Measurements from ENCODE around the gene KAZN.
"Not testable (repeated sequence)": the region's sequence is repeated elsewhere in the genome, so short reads cannot be mapped to it uniquely, and the experiment has no call there.

Gene KAZN

DNA sequence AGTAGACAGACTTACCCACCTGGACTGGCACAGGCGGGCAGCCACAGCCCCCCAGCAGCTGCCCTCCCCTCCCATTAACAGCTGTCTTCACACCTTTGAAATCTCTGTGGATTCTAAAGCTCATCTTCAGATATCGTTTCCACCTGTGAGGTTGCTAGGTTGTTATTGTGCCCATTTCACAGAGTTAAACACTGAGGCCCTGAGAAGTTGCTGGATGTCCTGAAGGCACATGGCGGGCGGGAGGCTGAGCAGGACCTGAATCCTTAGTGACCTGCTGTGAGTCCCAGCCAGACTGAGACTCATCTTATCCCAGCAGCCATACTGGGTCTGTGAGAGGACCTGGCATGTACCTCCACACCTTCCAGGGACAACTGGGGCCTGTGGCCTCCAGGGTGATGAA lies 420.3 kb downstream of the KAZN start:
- no peak for DNase-seq

DNA sequence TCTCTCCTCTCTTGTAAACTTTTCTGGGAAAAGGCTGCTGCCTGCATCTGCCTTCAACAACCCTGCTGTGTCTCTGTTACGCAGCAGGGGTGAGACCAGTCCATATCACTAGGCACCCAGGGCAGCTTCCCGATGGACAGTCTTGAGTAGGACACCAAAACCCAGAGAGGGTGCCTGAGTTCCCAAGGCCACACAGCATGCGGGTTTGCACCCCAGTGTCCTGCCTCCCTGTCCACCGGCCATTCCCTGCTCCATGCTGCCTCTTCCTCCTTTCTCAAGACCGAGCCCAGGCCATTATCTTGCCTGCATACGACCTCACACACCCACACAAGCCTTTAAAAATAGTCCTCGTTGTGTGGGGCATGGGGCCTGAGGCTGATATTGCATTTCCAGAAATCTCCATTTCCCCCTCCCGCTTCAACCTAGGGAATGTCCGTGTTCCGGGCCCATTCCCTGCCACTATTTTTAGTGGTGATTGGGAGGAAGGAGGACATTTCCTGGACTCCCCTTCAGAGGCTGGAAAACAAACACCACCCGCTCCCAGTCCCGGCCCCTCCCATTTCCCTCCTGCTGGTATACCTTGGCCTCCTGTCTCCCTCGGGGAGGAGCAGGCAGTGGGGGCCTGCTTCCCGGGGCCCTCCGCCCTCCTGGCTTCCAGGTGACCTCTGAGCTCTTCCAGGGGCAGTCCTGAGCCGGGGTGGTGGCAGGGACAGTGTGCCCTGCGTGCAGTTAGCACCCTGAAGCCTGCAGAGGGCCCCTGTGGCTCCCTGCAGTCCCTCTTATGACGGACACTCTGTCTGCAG lies 422.7 kb downstream of the KAZN start:
- no peak for DNase-seq

GRCh38 chr1:15022048-15022447 lies 423.6 kb downstream of the KAZN start:
- DNase-seq, result no peak

DNA sequence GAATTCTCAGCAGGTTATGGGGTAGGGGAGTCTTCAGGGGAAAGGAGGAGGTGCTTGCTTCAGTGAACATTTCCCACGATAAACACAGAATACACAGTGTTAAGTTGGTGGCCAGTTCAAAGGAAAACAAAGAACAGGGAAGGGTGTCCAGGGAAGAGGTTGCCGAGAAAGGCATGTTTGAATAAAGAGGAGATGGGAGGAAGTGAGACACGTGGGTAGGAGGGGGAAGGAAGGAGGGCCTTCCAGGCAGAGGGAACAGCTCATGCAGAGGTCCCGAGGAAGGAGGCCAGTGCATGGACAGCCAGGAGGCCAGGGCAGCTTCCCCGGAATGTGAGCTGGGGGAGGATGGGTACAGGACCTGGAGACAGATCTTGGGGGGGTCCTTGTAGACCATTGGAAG lies 424.7 kb downstream of the KAZN start:
- DNase-seq, result no peak

DNA sequence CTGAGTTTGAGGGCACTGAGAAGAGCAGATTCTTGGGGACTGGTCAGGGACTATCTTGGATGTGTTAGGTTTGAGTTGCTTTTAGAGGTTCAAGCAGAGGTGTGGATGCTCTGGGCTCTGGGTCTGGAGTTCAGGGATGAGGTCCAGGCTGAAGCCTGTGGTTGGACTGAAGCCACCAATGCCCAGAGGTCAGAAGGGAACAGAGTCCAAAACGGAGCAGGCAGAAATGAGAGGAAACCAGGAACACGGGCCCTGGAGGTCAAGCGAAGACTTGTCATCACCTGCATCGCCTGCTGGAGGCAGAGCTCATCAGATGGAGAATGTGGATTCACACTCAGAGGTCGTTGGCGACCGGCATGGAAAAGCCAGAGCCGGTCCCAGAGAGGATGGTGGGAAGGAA lies 425.5 kb downstream of the KAZN start:
- no peak for DNase-seq

GRCh38 chr1:15026117-15026489 lies 427.6 kb downstream of the KAZN start:
- no peak for DNase-seq

DNA sequence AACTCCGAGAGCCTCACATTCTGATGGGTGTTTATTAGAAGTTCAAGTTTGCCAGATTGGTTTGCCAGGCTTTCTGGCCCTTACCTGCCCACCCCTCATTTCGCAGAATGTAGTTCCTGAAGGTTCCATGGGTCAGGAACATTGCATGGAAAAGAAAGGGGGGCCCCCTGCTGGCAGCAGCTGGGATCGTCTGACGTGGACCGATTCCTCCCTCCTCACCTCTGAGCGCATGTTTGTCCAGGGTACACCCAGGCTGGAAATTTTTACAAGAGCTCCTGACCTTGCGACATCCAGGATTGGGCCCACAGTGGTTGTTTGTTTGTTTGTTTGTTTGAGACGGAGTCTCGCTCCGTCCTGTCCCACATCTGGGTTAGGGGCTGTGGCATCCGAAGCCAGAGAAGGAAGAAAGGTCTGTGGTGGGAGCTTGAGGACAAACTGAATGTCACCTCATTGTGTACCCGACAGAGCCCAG lies 429.1 kb downstream of the KAZN start:
- DNase-seq, result peak; percentile 78

DNA sequence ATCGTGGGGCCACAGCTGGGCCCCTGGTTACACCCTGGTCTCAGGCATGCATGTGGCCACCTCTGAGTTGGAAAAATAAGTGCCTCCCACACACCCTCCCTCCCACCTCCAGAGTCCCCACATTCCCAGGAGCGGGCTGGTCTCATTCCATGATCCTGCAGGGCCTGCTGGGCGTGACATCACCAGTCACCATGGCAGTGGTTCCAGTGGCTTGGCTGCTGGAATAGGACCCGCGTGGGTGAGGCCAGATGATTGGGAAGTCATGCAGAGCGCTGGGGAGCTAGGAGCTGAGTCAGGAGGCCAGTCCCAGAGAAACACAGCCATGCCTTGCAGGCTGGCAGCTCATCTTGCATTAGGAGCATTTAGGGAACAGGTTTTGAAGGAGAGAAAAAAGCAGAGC lies 429.6 kb downstream of the KAZN start:
- peak; percentile 69 for DNase-seq

DNA sequence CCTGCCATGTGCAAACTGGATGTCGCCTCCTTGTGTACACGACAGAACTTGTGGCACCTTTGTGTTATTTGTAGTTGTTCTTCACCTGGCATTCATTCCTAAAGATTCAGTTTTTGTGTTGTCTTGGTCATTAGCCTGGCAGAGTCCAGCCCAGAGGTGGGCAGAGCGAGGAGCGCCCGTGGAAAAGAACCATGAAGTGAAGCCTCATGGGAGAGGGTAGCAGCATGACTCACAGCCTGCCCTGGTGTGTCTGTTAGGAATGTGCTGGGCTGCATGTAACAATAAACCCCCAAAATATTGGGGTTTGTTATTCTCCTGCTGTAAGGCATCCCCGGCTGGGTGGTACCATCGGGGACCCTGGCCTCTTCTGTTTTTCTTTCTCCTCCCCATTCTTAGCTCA lies 430.1 kb downstream of the KAZN start:
- DNase-seq, result no peak

DNA sequence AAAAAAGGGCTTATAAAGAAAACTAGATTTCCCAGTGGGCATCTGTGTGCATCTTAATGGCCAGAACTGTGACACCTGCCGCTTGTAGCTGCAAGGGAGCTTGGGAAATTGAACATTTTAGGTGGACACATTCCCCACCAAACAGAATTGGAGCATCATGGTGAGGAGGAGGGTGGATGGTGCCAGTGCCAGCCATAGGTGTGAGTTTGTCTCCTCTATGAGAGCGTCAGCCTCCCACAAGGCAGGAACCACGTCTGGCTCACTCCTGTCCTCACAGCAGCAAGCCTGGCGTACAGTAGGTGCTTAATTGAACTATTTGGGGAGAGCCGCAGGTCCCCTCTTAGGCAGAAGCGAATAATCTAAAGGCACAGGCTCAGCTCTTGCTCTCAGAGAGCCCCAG lies 430.6 kb downstream of the KAZN start:
- no peak for DNase-seq

DNA sequence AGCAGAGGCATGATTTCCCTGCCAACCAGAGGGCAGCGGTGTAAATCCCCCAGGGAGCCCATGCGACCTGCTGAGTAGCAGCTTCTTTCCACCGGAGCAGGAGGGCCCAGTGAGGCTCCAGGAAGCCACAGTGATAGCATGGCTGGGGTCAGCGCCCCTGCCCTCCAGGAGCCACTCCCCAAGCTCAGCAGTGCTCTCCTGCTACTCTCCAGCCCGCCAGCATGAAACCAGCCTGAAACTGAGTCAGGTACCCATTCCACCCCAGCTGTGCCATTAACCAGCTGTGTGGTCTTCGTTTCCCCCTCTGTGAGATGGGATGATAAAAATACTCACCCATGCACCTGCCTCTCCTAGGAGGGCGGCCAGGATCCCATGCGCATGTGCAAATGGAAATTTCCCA lies 431.3 kb downstream of the KAZN start:
- no peak for DNase-seq

DNA sequence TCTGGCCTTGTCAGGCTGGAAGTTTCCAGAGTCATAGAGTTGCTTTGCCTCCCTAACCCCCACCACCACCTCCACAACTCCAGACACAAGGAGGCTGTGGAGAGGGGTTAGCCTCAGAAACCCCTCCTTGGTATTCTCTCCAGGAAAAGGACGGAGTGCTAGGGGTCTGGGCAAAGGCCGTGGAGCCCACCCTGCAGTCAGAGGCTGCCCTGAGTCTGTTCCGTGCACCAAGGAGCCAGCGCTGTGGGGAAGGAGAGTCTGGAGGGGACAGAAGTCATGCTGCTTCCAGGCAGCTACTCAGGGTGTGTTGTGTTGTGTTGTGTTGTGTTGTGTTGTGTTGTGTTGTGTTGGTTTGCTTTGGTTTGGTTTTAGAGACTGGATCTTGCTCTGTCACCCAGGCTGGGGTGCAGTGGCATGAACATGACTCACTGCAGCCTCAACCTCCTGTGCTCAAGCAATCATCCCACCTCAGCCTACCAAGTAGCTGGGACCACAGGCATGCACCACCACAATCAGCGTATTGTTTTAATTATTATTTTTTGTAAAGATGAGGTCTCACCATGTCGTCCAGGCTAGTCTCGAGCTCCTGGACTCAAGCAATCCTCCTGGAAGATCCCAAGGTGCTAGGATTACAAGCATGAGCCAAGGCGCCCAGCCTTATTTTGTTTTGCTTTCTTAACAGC lies 432.9 kb downstream of the KAZN start:
- no peak for DNase-seq

- no peak for DNase-seq
Measured at GRCh38 chr1:15033264-15033663, 434.8 kb downstream of the KAZN start.

DNA sequence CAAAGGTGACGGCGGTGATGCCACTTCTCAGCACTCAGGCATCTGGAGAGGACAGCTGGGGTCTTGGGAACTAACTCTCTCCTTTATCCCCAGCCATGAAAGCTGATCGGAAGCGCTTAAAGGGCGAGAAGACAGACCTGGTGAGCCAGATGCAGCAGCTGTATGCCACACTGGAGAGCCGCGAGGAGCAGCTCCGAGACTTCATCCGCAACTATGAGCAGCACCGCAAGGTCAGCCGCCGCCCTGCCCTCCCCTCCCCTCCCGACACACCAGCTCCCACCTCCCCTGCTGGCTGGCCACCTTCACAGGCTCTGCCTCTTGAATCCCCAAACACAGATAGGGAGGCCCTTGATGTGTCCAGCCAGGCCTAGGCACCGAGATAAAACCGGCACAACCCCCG lies 436.2 kb downstream of the KAZN start:
- no peak for DNase-seq

GRCh38 chr1:15035236-15035635 lies 436.8 kb downstream of the KAZN start:
- DNase-seq, result no peak

DNA sequence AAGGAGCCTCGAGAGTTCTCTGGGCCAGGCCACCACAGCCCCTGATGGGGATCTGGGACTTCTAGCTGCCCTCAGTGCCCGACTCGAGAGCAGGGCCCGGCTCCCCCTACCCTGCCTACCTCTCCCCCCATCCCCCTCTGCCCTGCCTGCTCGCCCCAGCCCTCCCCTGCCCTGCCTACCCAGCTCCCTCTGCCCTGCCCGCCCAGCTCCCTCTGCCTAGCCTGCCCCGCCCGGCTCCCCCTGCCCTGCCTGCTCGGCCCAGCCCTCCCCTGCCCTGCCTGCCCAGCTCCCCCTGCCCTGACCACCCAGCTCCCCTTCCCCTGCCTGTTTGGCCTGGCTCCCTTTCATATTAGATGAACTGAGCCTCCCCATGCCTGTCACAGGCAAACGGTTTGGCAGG lies 437.6 kb downstream of the KAZN start:
- DNase-seq, result no peak

DNA sequence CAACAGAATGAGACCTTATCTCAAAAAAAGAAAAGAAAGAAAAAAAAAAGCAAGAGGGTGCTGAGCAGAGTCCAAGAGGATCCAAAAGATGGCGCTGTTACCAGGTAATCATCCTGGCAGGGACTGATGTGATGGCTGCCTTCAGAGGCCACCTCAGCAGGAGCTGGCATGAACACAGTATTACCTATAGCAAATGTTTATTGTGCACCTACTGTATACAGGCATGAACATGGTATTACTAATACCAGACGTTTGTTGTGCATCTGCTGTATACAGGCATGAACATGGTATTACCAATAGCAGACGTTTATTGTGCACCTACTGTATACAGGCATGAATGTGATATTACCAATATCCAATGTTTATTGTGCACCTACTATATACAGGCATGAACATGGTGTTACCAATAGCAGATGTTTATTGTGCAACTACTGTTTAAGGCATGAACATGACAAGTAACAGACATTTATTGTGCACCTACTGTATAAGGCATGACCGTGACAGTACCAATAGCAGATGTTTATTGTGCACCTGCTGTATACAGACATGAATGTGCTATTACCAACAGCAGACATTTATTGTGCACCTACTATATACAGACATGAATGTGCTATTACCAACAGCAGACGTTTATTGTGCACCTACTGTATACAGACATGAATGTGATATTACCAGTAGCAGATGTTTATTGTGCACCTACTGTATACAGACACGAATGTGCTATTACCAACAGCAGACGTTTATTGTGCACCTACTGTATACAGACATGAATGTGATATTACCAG lies 439.9 kb downstream of the KAZN start:
- no peak for DNase-seq

- DNase-seq, result no peak
Measured at GRCh38 chr1:15039017-15039648, 440.6 kb downstream of the KAZN start.

- no peak for DNase-seq
Measured at GRCh38 chr1:15039901-15040300, 441.4 kb downstream of the KAZN start.

- DNase-seq, result not testable (repeated sequence)
Measured at GRCh38 chr1:15040685-15041084, 442.2 kb downstream of the KAZN start.

DNA sequence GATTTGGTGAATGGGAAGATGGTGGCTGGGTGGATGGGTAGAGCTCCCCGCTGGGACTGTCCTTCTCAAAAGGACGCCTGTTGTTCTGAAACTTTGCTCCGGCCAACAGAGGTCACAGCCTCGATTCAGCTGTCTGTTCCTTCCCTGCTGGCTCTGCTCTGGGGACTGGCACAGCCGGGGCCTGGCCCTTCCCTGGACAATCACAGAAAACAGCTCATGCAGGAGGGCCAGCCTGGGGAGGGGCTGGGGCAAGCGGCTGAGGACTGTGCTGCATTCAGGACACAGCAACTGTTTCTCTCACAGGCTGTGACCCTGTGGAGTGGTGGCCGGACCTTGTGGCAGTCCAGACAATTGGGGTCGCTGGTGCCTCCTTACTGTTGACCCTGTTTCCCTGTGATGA lies 444.4 kb downstream of the KAZN start:
- no peak for DNase-seq

- DNase-seq, result no peak
Measured at GRCh38 chr1:15043934-15044333, 445.4 kb downstream of the KAZN start.

GRCh38 chr1:15045123-15045522 lies 446.6 kb downstream of the KAZN start:
- no peak for DNase-seq

Data from femur (tissue), 1 donor.